SK-N-SH (cell line): ENCODE measurements around the gene ANK3. TPM values are rescaled to one million over a fixed set of nuclear protein-coding genes. Genes with fewer than 3 reads are reported as not detected.

ENCODE experiments used
- CTCF ChIA-PET: fragments of 300-600, 350-600 bp; formaldehyde crosslinking; extraction: SDS; loops from one replicate; lab custom pipeline; 2021; lab: Yijun Ruan, JAX
- POLR2A ChIA-PET: fragments of 350-600 bp; sonication (Branson Sonifier 250); formaldehyde crosslinking; extraction: SDS; loops from one replicate; lab custom pipeline; 2020; ENCODE audit warnings: antibody characterized with exemption, inconsistent platforms; lab: Yijun Ruan, JAX
- DNase-seq: peaks from one replicate; pipeline ENCODE4 v3.0.0; 2012
- H2AFZ ChIP-seq: fragments of 200-600 bp; sonication (generic); 2 replicates; pipeline ENCODE4 v1.8.1; 2016; ENCODE audit warnings: antibody characterized with exemption, mild to moderate bottlenecking, low read depth
- H3F3A ChIP-seq: fragments of 200-600 bp; sonication (generic); replicated peaks from 2 replicates; pipeline ENCODE3; 2016; ENCODE audit warnings: antibody characterized with exemption, mild to moderate bottlenecking; ENCODE audit not compliant: insufficient read depth
- H3K27ac ChIP-seq, 2 experiments: fragments of 200-500 bp in 1 of 2; fragments of 200-600 bp in 1 of 2; sonication (Bioruptor generic) in 1 of 2; sonication (generic), shearing (Covaris generic) in 1 of 2; 2 replicates each; pipeline versions ENCODE4 v1.5.1 to v1.6.1; 2014 to 2016; ENCODE audit warnings: low read depth in 2 of 2, inconsistent platforms in 1 of 2, low read length in 1 of 2, mild to moderate bottlenecking in 1 of 2, mixed read lengths in 1 of 2
- H3K27me3 ChIP-seq: fragments of 200-600 bp; sonication (generic), shearing (Covaris generic); 2 replicates; pipeline ENCODE4 v1.6.1; 2016; ENCODE audit warnings: mixed run types; ENCODE audit not compliant: insufficient read depth
- H3K36me3 ChIP-seq, 2 experiments: fragments of 200-500 bp in 1 of 2; fragments of 200-600 bp in 1 of 2; sonication (Bioruptor generic) in 1 of 2; sonication (generic) in 1 of 2; replicated peaks in 1 of 2; 2 replicates each; pipeline versions ENCODE3 to v1.5.1; 2014 to 2016; ENCODE audit warnings: low read length in 1 of 2, mild to moderate bottlenecking in 1 of 2; ENCODE audit not compliant: insufficient read depth in 2 of 2, control insufficient read depth in 1 of 2
- H3K4me1 ChIP-seq, 2 experiments: fragments of 200-500 bp in 1 of 2; fragments of 200-600 bp in 1 of 2; sonication (Bioruptor generic) in 1 of 2; sonication (generic), shearing (Covaris generic) in 1 of 2; 2 replicates each; pipeline versions ENCODE4 v1.5.1 to v1.6.1; 2014 to 2016; ENCODE audit warnings: low read depth in 1 of 2, low read length in 1 of 2, mixed run types in 1 of 2; ENCODE audit not compliant: insufficient read depth in 2 of 2, control insufficient read depth in 1 of 2
- H3K4me2 ChIP-seq: fragments of 200-600 bp; sonication (generic), shearing (Covaris generic); 2 replicates; pipeline ENCODE4 v1.6.1; 2017; ENCODE audit warnings: mixed run types
- H3K4me3 ChIP-seq, 2 experiments: fragments of 200-500 bp in 1 of 2; fragments of 200-600 bp in 1 of 2; sonication (Bioruptor generic) in 1 of 2; sonication (generic), shearing (Covaris generic) in 1 of 2; 2 replicates each; pipeline versions ENCODE4 v1.5.1 to v1.8.1; 2014 to 2016; ENCODE audit warnings: low read depth in 2 of 2, inconsistent platforms in 1 of 2, low read length in 1 of 2, mild to moderate bottlenecking in 1 of 2, mixed read lengths in 1 of 2, moderate library complexity in 1 of 2
- H3K79me2 ChIP-seq: fragments of 200-600 bp; sonication (generic); 2 replicates; pipeline ENCODE4 v1.8.1; 2017; ENCODE audit warnings: mild to moderate bottlenecking; ENCODE audit not compliant: insufficient read depth
- H3K9ac ChIP-seq: fragments of 200-600 bp; sonication (generic); 2 replicates; pipeline ENCODE4 v1.6.1; 2017; ENCODE audit warnings: mixed run types
- H3K9me2 ChIP-seq: fragments of 200-600 bp; sonication (generic); 2 replicates; pipeline ENCODE4 v1.6.1; 2017; ENCODE audit warnings: mixed run types
- H3K9me3 ChIP-seq: fragments of 200-600 bp; sonication (generic); 2 replicates; pipeline ENCODE4 v1.6.1; 2017; ENCODE audit warnings: mixed run types, mild to moderate bottlenecking, moderate library complexity
- H4K20me1 ChIP-seq: fragments of 200-600 bp; sonication (generic); 2 replicates; pipeline ENCODE4 v1.6.1; 2017; ENCODE audit warnings: mild to moderate bottlenecking, mixed run types; ENCODE audit not compliant: insufficient read depth
- ELF1 ChIP-seq: IDR thresholded peaks from 2 replicates; pipeline ENCODE4 v1.4.0; 2012
- FOSL2 ChIP-seq: IDR thresholded peaks from 2 replicates; pipeline ENCODE4 v1.4.0; 2012; ENCODE audit warnings: low read depth, mild to moderate bottlenecking, moderate library complexity, borderline replicate concordance
- FOXJ3 ChIP-seq: sonication (generic); formaldehyde crosslinking; IDR thresholded peaks from 2 replicates; pipeline ENCODE4 v1.5.1; 2020; ENCODE audit warnings: mild to moderate bottlenecking, missing genetic modification reagents
- FOXM1 ChIP-seq: IDR thresholded peaks from 2 replicates; pipeline ENCODE4 v1.4.0; 2012; ENCODE audit warnings: low read depth, mild to moderate bottlenecking
- GABPA ChIP-seq: IDR thresholded peaks from 2 replicates; pipeline ENCODE4 v1.4.0; 2012; ENCODE audit warnings: low read depth, mild to moderate bottlenecking
- JUND ChIP-seq: IDR thresholded peaks from 2 replicates; pipeline ENCODE4 v1.4.0; 2012
- NFIC ChIP-seq: IDR thresholded peaks from 2 replicates; pipeline ENCODE4 v1.4.0; 2012; ENCODE audit warnings: borderline replicate concordance
- NRF1 ChIP-seq: IDR thresholded peaks from 2 replicates; pipeline ENCODE4 v1.6.1; 2012; ENCODE audit warnings: low read depth, mild to moderate bottlenecking, low read length
- PBX3 ChIP-seq: IDR thresholded peaks from 2 replicates; pipeline ENCODE4; 2012
- POLR2AphosphoS5 ChIP-seq: IDR thresholded peaks from 2 replicates; pipeline ENCODE4 v1.6.1; 2012; ENCODE audit warnings: low read depth, low read length
- RAD21 ChIP-seq: IDR thresholded peaks from 2 replicates; pipeline ENCODE4 v1.6.1; 2012; ENCODE audit warnings: mild to moderate bottlenecking, low read length
- RCOR1 ChIP-seq: fragments of 150-350 bp; IDR thresholded peaks from 2 replicates; pipeline ENCODE4 v1.6.1; 2017; ENCODE audit warnings: antibody characterized with exemption, low read length
- SMC3 ChIP-seq: IDR thresholded peaks from 2 replicates; pipeline ENCODE4 v1.6.1; 2012; ENCODE audit warnings: low read depth, low read length, improper control_type of control experiment
- TAF1 ChIP-seq: IDR thresholded peaks from 2 replicates; pipeline ENCODE4 v1.6.1; 2012; ENCODE audit warnings: low read depth, mild to moderate bottlenecking, low read length, moderate library complexity, borderline replicate concordance
- TCF12 ChIP-seq: IDR thresholded peaks from 2 replicates; pipeline ENCODE4 v1.4.0; 2012
- TEAD4 ChIP-seq: IDR thresholded peaks from 2 replicates; pipeline ENCODE4 v1.4.0; 2012; ENCODE audit warnings: mild to moderate bottlenecking, borderline replicate concordance; ENCODE audit not compliant: insufficient read depth
- USF1 ChIP-seq: IDR thresholded peaks from 2 replicates; pipeline ENCODE4 v1.4.0; 2012; ENCODE audit warnings: low read depth, borderline replicate concordance
- USF2 ChIP-seq: fragments of 150-350 bp; IDR thresholded peaks from 2 replicates; pipeline ENCODE4 v1.6.1; 2017; ENCODE audit warnings: antibody characterized with exemption, low read length, low read depth, borderline replicate concordance
- YY1 ChIP-seq: IDR thresholded peaks from 2 replicates; pipeline ENCODE4 v1.4.0; 2012; ENCODE audit warnings: low read depth, mild to moderate bottlenecking
- ZBTB33 ChIP-seq: IDR thresholded peaks from 2 replicates; pipeline ENCODE4 v1.4.0; 2012; ENCODE audit warnings: low read depth, borderline replicate concordance
- WGBS: methylation state at CpG from one replicate; pipeline ENCODE4 v1.1.6; 2017; ENCODE audit warnings: low lambda C conversion rate; 5-methylcytosine and 5-hydroxymethylcytosine counted together
- polyA plus RNA-seq, 3 experiments: library from polyadenylated mRNA; depleted of rRNA; stranded (reverse); fragments of >200 nt; gene quantifications; 2 replicates each; pipeline ENCODE4 v1.2.3, GENCODE V29; 2012
- TF ChIP-seq, protein P1 (sequence below): IDR thresholded peaks from 2 replicates; pipeline ENCODE4 v1.4.0; 2012; ENCODE audit warnings: low read depth

ANK3 gene
- polyA plus RNA-seq, 1 of the 3 experiments (the other 2 are of a cell fraction): 10.0 TPM

DNA sequence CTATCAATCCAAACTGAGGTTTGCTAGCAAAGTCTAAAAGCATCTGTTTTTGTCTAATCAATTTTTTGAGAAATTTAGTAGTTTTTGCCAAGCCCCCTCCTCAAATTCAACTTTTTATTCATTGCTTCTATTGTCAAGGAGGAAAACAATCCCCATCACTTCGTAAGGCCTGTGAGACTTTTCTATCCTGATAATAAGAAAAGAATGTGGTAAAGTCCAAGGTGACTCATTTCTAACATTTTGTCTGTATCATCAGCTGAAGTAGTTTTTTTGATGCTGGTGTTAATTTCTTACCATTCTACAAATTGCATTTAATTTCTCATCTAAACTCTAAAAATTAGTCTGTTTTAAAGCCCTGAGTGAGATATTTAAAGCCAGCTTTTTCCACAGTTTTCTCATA is 11.7 kb downstream of the ANK3 start:
- H3K79me2 ChIP-seq: no peaks in the 10 kb centered on the region
- no peak overlapping the region for H3K9ac ChIP-seq
- H2AFZ ChIP-seq: no peak overlapping the region
- WGBS: 29% methylated on average over 1 of the region's 1 CpG
- ChIA-PET CTCF (no interaction called here), POLR2A (no interaction called here)
- no peaks in the 10 kb centered on the region for H3K9me2 ChIP-seq
- H3K36me3 ChIP-seq: no peaks in the 10 kb centered on the region
- TF ChIP-seq USF1 (no peak), FOSL2 (peak; percentile 58; the same call in 1 of the 2 replicates), GABPA (no peak), ZBTB33 (no peak), JUND (peak; percentile 45), POLR2AphosphoS5 (no peak), FOXM1 (no peak), NRF1 (no peak), YY1 (no peak), USF2 (no peak), TEAD4 (no peak), TCF12 (peak; percentile 23; the same call in 1 of the 2 replicates)
- 0 out of 2 replicates have a peak, but pooled peaks cover 4% of the 10 kb centered on the region for H3K9me3 ChIP-seq
- peaks cover 8 to 19% of the 10 kb centered on the region in 2 experiments; a peak in 3 of 4 replicates for H3K4me1 ChIP-seq
- H3K27me3 ChIP-seq: no peaks in the 10 kb centered on the region
- H3K4me3 ChIP-seq: no peak overlapping the region
- no peaks in the 10 kb centered on the region for H4K20me1 ChIP-seq
- H3K27ac ChIP-seq: peak overlapping the region in 1 of 2 experiments; percentile 55; a peak in 3 of 4 replicates
- H3K4me2 ChIP-seq: no peak overlapping the region
- peaks cover 10% of the 10 kb centered on the region for H3F3A ChIP-seq
- no peak for DNase-seq

GRCh38 chr10:60377042-60377352 is 12.7 kb downstream of the ANK3 start:
- H3K27ac ChIP-seq: peak overlapping the region in 1 of 2 experiments; percentile 90; a peak in 2 of 4 replicates
- no peaks in the 10 kb centered on the region for H3K9me2 ChIP-seq
- peaks cover 8 to 19% of the 10 kb centered on the region in 2 experiments; a peak in 3 of 4 replicates for H3K4me1 ChIP-seq
- no peak overlapping the region for H3K9ac ChIP-seq
- no peaks in the 10 kb centered on the region for H3K79me2 ChIP-seq
- H3K4me3 ChIP-seq: no peak overlapping the region
- ChIA-PET POLR2A (no interaction called here), CTCF (interaction anchor here (1.2 to 1.5 kb wide), 3 partner anchors 15 to 169 kb away, joined by 3 read pairs; no protein-coding TSS in a partner anchor)
- no peaks in the 10 kb centered on the region for H3K36me3 ChIP-seq
- no peak overlapping the region for H2AFZ ChIP-seq
- no peak overlapping the region for H3K4me2 ChIP-seq
- H3K27me3 ChIP-seq: no peaks in the 10 kb centered on the region
- no peak for DNase-seq
- peaks cover 10% of the 10 kb centered on the region for H3F3A ChIP-seq
- 0 out of 2 replicates have a peak, but pooled peaks cover 4% of the 10 kb centered on the region for H3K9me3 ChIP-seq
- H4K20me1 ChIP-seq: no peaks in the 10 kb centered on the region
- 39% methylated on average over 1 of the region's 1 CpG for WGBS
- TF ChIP-seq SMC3: no peak
- TF ChIP-seq, protein P1, sequence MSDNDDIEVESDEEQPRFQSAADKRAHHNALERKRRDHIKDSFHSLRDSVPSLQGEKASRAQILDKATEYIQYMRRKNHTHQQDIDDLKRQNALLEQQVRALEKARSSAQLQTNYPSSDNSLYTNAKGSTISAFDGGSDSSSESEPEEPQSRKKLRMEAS: no peak
- no peak for TF ChIP-seq NFIC
- no peak for TF ChIP-seq JUND
- no peak for TF ChIP-seq RCOR1
- TF ChIP-seq FOXJ3 (CRISPR knock-in tag): no peak
- TF ChIP-seq NRF1: no peak
- no peak for TF ChIP-seq TAF1
- no peak for TF ChIP-seq RAD21
- TF ChIP-seq PBX3: no peak
- TF ChIP-seq YY1: no peak
- TF ChIP-seq ELF1: no peak
- no peak for TF ChIP-seq TEAD4
- no peak for TF ChIP-seq ZBTB33
- TF ChIP-seq GABPA: no peak
